Measurements from ENCODE around the gene NCK2. TPM values are rescaled to one million over a fixed set of nuclear protein-coding genes. Genes with fewer than 3 reads are reported as not detected.

The NCK2 gene
- total and polyA plus RNA-seq, 2 of the 4 experiments (the other 2 are of a cell fraction): 15.8 to 22.2 TPM

DNA sequence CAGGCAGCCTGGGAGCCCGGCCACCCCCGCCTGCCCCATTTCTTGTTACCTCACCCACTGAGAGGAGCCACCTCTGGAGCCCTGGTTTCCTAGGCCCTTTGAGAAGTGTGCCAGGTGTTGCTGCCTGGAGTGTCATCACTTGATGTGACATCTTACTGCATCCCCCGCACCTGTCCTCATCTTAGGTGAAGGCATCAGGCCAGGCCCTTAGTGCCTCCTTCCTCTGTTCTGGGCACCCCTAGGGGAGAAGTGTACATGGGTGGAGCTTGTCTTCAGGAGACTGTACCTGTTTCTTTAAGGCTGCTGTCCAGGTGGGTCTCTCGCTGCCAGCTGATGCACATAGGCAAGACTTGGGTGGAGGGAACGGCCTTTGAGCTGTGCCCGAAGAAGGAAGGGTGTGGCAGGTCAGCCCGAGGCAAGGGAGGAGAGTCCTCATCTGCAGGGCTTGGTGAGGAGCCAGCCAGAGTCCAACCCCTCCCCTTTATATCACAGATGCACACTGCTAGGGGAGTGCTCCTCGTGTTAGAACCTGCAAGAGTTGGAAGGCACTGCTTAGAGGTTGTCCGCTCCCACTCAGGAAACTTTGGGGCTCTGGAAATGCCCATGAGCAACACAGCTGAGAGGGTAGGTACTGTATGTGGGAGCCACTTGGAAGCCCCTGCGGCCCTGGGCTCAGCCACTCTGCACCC is 45.9 kb downstream of the NCK2 start:
- Histone ChIP-seq H3K4ac (ENCODE audit: low read depth, low read length) (peak overlapping the region; percentile 69), H4K20me1 (ENCODE audit: insufficient read depth, low read length) (peaks cover 42% of the 10 kb centered on the region), H4K91ac (ENCODE audit: insufficient read depth, low read depth, low read length) (peak overlapping the region; percentile 31), H3K4me3 (ENCODE audit: insufficient read depth, low read depth, low read length) (no peak overlapping the region), H3K4me2 (ENCODE audit: low read depth, low read length) (no peak overlapping the region), H3K27ac (ENCODE audit: insufficient read depth, low read length) (no peak overlapping the region), H3K9me1 (ENCODE audit: insufficient read depth, low read length) (peaks cover 32% of the 10 kb centered on the region), H3K18ac (ENCODE audit: low read depth, low read length) (no peak overlapping the region), H2AK5ac (ENCODE audit: low read depth, low read length) (peak overlapping the region; percentile 72), H3K4me1 (ENCODE audit: control insufficient read depth, insufficient read depth, low read length) (peaks cover 19% of the 10 kb centered on the region), H2AFZ (replicated peaks; ENCODE audit: low read length, poor library complexity) (no peak overlapping the region), H4K8ac (ENCODE audit: low read depth in 2 of 2, low read length in 2 of 2) (no peak overlapping the region; a peak in 1 of 4 replicates), H3K27me3 (ENCODE audit: control insufficient read depth, insufficient read depth, low read length) (no peaks in the 10 kb centered on the region), H2AK9ac (replicated peaks; ENCODE audit: low read depth, low read length, poor library complexity) (peak overlapping the region; percentile 2), H2BK5ac (ENCODE audit: low read depth, low read length, poor library complexity, severe bottlenecking) (no peak overlapping the region), H3K9ac (ENCODE audit: low read depth, low read length) (no peak overlapping the region), H3K23ac (ENCODE audit: low read depth, low read length) (peak overlapping the region; percentile 31; the same call in 1 of the 2 replicates), H3K56ac (ENCODE audit: extremely low read depth, insufficient read depth, low read length) (no peak overlapping the region), H3K14ac (replicated peaks; ENCODE audit: low read depth, low read length) (peak overlapping the region; percentile 61), H3K79me1 (ENCODE audit: low read depth in 1 of 2, low read length in 2 of 2) (peaks cover 42 to 72% of the 10 kb centered on the region in 2 experiments), H2BK120ac (ENCODE audit: low read depth, low read length) (peak overlapping the region; percentile 65), H2BK15ac (ENCODE audit: low read depth, low read length) (peak overlapping the region; percentile 11; the same call in 1 of the 3 replicates), H2BK20ac (ENCODE audit: low read depth, low read length) (peak overlapping the region; percentile 71; the same call in 1 of the 2 replicates), H3K9me3 (ENCODE audit: control insufficient read depth, insufficient read depth, low read length) (no peaks in the 10 kb centered on the region), H3K36me3 (ENCODE audit: control insufficient read depth, insufficient read depth, low read length) (no peaks in the 10 kb centered on the region), H4K5ac (ENCODE audit: low read depth, low read length) (no peak overlapping the region)
- ChIA-PET POLR2A (ENCODE audit: unreplicated experiment) (no interaction called here), CTCF (interaction anchor here (0.6 to 0.8 kb wide), 2 partner anchors 110 to 425 kb away, joined by 3 to 5 read pairs; no protein-coding TSS in a partner anchor)
- TF ChIP-seq MXI1 (IDR thresholded peaks at IDR 0.05; ENCODE audit: borderline replicate concordance, low read depth, low read length): no peak
- TF ChIP-seq CEBPB (IDR thresholded peaks at IDR 0.05; ENCODE audit: low read depth, low read length): no peak
- TF ChIP-seq NFE2L2 (IDR thresholded peaks at IDR 0.05; ENCODE audit: low read depth, low read length): no peak
- no peak for TF ChIP-seq POLR2A (IDR thresholded peaks at IDR 0.05; ENCODE audit: low read depth, low read length)
- TF ChIP-seq, protein P1, sequence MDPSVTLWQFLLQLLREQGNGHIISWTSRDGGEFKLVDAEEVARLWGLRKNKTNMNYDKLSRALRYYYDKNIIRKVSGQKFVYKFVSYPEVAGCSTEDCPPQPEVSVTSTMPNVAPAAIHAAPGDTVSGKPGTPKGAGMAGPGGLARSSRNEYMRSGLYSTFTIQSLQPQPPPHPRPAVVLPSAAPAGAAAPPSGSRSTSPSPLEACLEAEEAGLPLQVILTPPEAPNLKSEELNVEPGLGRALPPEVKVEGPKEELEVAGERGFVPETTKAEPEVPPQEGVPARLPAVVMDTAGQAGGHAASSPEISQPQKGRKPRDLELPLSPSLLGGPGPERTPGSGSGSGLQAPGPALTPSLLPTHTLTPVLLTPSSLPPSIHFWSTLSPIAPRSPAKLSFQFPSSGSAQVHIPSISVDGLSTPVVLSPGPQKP (IDR thresholded peaks at IDR 0.05; ENCODE audit: borderline replicate concordance, low read depth, low read length): no peak
- no peak for TF ChIP-seq BHLHE40 (IDR thresholded peaks at IDR 0.05; ENCODE audit: low read depth, low read length)
- TF ChIP-seq USF2 (IDR thresholded peaks at IDR 0.05; ENCODE audit: low read depth, low read length): no peak
- no peak for TF ChIP-seq MAFK (IDR thresholded peaks at IDR 0.05; ENCODE audit: low read depth, low read length)
- no peak for TF ChIP-seq CTCF (conservative IDR thresholded peaks at IDR 0.05; ENCODE audit: low read depth, low read length)
- no peak for TF ChIP-seq MAZ (IDR thresholded peaks at IDR 0.05; ENCODE audit: borderline replicate concordance, low read depth, low read length)
- no peak for TF ChIP-seq SMC3 (IDR thresholded peaks at IDR 0.05; ENCODE audit: low read depth, low read length)
- TF ChIP-seq FOS (IDR thresholded peaks at IDR 0.05; ENCODE audit: low read depth, low read length): no peak
- TF ChIP-seq RAD21 (IDR thresholded peaks at IDR 0.05; ENCODE audit: low read length): no peak
- dilution Hi-C loops (cut with HindIII; ENCODE audit: low sequenced_read_pairs, unreplicated experiment): no loop called here
- intact Hi-C loops (cut with micrococcal nuclease): no loop called here
- BruUV-seq (replicated peaks): no TSS peak
- in situ Hi-C loops (cut with MboI; ENCODE audit: low sequenced_read_pairs): loop anchor here (25.0 kb wide), 1 partner anchor 453 kb away; the partner anchor contains the start of genes C2orf49 and TGFBRAP1
- no peak for ATAC-seq (ENCODE audit: low read depth)
- WGBS, 2 experiments (ENCODE audit: extremely low coverage in 2 of 2, insufficient read length in 1 of 2): 100% methylated on average over 1 of the region's 10 CpGs; no CpG with 5 or more reads in 1 of the 2 experiments
- DNase-seq: no peak

Data from IMR-90 (cell line).